Measurements from ENCODE around the gene METTL21C.

The METTL21C gene

GRCh38 chr13:102657630-102658029 lies 37.2 kb downstream of the METTL21C start:
- DNase-seq = no peak

DNA sequence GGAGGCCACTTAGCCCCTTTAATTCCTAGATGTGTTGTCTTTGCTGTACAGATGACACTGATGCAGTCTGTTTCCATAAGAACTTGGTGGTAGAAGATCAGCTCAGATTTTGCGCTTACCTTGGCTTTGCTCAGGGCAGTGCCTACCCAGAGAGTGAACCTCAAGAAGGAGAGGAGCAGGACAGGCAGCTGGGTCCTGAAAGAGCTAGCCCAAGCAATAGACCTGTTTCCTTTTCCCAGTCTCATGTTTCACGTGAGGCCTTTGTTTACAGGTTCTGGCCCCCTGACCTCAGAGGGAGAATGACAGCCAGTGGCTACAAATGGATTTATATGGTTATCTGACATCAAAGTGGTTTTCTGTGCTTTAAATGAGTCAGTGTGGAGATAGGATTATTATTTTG lies 40.1 kb downstream of the METTL21C start:
- DNase-seq = no peak

DNA sequence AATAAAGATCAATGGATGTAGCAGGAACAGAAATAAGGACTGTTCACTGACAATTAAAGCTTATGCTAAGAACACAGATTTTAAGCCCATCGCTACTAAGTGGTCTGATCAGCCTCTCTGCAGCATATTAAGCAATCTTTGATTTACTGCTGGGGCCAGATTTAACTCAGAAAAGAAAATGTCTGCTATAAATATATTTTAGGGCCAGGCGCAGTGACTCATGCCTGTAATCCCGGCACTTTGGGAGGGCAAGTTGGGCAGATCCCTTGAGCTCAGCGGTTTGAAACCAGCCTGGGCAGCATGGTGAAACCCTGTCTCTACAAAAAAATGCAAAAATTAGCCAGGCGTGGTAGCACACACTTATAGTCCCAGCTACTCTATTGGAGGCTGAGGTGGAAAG lies 43.0 kb downstream of the METTL21C start:
- no peak for DNase-seq

- no peak for DNase-seq
These were observed 43.5 kb downstream of the METTL21C start for GRCh38 chr13:102651392-102651791.

DNA sequence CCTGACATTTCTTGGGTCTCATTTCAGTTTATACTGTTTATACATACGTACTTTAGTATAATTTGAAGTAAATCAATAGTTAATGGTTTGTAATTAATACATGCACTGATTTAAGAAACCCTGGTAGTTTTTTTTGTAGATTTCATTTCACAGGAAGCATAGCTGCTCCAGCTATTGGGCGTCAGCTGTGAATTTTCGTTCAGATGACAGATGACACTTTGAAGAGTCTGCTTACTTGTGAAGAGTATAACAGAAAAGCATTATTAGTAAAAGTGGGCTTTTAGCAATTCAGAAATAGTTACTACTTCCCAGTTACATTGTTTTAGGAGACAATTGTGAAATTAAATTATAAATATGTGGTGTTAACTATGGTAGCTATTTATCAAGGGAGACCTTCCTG lies 44.4 kb downstream of the METTL21C start:
- DNase-seq = no peak

- no peak for DNase-seq
These were observed 46.8 kb downstream of the METTL21C start for GRCh38 chr13:102648046-102648445.

GRCh38 chr13:102645701-102646100 lies 49.1 kb downstream of the METTL21C start:
- no peak for DNase-seq

DNA sequence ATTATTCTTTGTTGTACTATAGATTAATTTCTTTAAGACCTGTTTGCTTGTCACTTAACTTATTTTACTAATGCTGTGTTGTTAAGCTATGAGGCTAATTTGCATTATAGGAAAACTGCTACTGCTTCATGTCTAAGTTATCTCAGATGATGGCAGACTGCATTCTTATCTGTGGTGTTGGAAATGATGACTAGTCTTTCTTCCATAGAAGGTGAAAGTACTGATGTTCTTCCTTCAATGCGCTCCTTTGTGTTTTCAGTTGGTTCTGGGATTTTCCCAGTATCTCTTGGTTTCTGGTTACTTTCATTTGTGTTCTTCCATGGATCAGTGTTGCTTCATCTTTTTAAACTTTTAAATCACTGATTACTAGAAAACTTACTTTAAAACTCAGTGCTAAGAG lies 51.2 kb downstream of the METTL21C start:
- no peak for DNase-seq

DNA sequence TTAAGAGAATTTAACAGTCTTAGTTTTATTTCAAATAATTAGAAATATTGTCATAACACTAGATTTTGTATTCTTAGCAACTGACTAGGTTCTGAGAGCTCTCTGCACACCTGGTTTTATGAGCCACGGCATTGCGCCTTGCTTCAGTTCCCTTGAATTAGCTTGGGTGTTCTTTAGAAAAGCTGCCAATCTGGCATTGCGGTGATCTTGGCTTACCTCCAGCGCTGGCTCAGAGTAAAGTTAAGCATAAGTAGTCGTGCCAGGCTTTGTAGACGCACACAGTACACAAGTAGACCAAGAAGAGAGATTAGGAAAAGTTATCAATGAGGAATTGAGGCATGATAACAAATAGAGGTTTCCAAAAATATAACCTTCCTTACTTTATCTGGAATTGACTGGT lies 52.4 kb downstream of the METTL21C start:
- no peak for DNase-seq

DNA sequence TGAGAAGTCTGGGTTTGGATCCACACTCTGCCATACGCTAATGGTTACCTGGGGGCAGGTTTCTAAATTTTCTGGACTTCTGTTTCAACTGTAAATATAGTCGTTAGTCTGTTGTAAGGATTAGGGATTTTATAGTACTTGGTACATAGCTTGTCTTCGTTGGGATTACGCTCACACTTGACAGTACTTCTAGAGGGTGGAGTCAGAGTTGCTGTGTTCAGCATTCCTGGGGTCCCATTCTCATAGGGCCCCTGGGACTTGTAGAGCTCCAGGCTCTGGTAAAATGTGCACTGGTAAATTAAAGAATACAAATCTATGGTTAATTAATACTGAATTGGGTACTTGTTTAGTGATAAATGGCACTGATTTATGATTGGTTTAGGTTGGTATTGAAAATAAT lies 52.8 kb downstream of the METTL21C start:
- DNase-seq = no peak

DNA sequence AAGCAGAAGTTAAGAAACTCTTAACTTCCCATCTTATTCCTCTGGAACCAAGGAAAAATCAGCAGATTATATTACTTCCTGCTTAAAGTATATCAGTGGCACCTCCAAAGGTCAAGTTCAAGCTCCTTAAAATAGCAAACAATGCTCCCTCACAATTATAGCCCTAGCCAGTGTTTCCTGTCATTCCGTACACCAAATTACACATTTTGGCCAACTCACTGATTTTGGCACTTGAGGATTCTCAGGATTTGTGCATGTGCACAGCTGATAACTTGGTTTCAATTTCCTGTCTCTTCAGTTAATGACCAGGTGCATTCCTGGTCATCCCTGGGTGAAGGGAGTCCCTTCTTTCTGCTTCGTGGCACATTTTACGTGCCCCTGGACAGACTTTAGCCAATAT lies 56.1 kb downstream of the METTL21C start:
- no peak for DNase-seq
